A204.1 (cell line): ENCODE results near the gene ADAMTSL1.
"Not testable (repeated sequence)": the region's sequence is repeated elsewhere in the genome, so short reads cannot be mapped to it uniquely, and the experiment has no call there.

ENCODE experiments used
- FAIRE-seq: peaks from 2 replicates; lab custom pipeline; 2012; peaks lifted over from hg19 to GRCh38; lab: Jason Lieb, UNC

ADAMTSL1 gene

DNA sequence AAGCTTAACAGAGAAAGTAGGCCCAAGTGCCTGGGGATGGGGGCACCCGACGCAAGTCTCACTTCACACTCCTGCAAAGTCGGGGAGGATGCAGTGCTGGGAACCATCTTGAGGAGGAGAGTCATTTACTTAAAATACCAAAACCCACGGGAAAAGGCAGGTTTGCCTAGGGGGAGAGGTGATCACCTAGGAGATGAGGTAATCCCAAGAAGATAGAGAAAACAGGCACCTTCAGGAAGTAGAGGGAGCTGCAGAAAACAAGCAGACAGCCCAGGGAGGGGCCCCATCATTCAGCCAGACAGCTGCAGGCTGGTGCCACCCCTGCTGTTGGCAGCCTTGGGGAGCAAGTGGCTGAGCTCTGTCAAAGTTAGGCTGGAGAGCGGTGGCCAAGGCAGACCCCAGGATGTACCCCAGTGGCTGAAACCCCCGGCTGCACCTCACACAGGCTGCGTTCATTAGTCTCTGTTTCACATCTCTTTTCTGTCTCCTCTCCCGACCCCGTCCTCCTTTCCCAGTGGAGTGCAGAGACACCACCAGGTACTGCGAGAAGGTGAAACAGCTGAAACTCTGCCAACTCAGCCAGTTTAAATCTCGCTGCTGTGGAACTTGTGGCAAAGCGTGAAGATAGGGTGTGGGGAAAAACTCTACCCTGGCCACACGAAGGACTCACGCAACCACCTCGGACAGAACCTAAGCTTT lies 434.1 kb downstream of the ADAMTSL1 start:
- no peak for FAIRE-seq

DNA sequence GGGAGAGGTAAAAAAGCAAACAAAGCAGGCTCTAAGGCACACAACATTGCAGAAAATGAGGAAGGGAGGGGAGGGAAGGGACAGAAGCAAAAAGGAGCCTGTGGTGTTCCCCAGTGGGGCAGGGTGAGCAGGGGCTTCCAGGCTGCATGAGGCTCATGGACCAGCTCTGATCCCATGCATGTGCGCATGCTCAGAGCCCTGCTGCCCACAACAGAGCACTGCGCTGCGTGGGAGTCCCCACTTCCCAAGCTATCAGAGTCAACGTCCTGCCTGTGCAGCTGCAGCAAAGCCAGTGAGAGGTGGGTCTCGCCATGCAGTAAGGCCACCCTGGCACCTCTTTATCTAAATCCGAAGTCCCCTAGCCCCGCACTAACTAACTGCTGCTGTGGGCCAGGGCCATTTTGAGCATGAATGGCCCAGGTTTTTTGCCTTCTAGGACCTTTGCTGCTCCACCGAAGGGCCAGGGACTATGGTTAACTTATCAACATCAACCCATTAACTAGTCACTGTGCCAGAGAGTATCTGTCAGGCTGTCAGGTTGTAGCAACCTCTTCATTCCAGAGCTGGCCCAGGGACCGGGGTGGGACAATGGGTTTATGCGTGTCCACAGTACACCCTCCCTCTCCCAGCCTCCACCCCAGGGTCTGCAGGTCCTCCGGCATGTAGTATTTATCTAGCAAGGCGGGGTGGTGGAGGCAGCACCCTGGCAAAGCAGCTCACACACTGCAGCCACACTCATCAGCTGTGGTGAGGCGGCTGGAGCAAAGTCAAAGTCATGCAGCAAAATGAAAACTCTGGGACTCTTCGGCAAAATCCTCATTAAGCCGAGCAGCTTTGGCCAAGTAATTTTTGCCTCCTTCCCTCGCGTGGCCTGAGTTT lies 435.4 kb downstream of the ADAMTSL1 start:
- FAIRE-seq, result no peak

- no peak for FAIRE-seq
These were observed 436.5 kb downstream of the ADAMTSL1 start for GRCh38 chr9:18910435-18910834.

- FAIRE-seq, result no peak
These were observed 437.0 kb downstream of the ADAMTSL1 start for GRCh38 chr9:18910916-18911315.

DNA sequence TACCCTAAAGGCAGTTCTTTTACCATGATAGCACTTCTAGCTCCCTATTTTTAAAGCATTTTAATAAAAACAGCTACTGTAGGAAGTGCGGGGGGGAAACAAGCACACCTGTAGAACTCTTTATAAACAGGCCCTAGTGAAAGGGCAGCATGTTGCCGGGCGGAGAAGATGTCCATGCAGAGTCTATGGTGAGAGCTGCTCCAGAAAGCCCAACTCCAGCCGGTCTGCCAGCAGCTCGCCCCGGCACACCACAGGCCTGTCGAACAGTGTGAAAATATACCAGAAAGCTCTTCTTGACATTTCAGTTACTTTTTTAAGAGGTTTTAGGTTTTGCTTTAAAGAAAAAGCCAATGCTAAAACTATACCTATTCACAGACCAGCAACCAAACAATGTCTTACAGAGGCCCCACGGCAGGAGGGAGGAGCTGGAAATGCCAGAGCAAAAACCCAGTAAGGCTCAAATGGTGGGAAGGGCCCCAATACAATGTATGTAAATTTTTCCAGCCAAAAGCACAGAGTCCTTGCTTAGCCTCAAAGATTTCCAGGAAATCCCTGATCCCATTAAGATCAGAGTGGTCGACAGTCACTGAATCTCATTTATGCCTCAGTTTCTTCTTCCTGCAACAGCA lies 437.9 kb downstream of the ADAMTSL1 start:
- FAIRE-seq, result no peak

- FAIRE-seq, result no peak
These were observed 446.5 kb downstream of the ADAMTSL1 start for GRCh38 chr9:18920141-18921084.

DNA sequence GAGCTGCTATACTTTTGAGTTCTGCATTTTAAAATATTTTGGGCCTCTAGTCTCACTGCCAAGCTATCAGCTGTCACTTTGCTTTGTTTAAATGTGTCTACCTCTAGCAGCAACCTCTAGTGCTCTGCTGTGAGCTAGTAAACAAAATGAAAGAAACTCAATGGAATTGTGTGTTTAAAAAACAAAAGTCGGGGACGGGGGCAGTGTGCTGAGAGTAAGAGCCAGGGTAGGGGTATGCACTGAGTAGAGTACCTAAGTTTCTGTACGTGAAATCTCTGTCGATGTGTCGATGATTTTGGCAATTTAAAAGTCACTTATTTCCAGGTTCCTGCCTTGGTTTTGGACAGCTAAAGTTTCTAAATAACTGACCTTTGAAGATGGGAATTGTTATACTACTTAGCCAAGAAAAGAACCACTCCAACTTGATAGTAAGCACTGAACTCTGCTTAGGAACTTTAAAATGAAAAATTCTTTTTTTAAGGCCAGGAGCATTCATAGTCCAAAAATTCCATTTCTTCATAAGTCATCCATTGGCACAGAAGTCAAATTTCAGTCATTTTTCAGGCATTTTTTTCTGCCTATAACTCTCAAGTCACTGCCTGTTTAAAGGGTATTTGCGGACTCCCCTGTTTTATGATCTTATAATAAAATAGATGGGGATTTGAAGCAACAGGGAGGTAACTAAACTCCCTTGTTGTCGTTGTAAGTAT lies 447.6 kb downstream of the ADAMTSL1 start:
- no peak for FAIRE-seq

DNA sequence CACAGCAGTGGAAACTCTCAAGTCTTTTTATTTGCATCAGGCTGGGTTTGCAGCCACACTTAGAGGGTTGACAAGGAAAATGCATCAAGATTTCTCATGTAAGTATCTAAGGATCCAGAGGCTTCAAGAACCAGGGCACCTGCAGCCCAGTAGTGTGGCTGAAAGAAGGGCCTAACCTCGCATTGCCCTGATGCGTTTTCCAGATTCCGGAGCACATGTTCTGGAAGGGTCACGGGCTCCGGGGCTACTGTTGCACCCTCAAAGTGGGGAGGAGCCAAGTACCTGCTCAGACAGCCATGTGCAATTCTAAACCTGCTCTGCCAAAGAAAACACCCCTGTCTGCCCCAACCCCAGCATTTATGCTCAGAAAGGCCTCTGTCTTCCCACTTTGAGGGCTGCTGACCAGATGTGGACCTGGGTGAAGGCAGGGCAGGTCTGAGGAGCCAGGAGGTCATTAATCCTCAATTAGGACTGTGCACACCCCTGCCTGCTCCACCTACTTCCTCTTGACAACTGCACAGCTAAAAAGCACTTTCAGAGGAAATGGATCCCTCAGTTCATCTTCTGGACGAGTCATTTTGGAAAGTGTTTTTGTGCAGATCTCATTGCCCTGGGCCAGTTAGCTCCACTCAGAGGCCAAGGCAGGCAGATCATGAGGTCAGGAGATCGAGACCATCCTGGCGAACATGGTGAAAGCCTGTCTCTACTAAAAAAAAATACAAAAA lies 448.4 kb downstream of the ADAMTSL1 start:
- no peak for FAIRE-seq

GRCh38 chr9:18923167-18923566 lies 449.2 kb downstream of the ADAMTSL1 start:
- FAIRE-seq, result no peak

DNA sequence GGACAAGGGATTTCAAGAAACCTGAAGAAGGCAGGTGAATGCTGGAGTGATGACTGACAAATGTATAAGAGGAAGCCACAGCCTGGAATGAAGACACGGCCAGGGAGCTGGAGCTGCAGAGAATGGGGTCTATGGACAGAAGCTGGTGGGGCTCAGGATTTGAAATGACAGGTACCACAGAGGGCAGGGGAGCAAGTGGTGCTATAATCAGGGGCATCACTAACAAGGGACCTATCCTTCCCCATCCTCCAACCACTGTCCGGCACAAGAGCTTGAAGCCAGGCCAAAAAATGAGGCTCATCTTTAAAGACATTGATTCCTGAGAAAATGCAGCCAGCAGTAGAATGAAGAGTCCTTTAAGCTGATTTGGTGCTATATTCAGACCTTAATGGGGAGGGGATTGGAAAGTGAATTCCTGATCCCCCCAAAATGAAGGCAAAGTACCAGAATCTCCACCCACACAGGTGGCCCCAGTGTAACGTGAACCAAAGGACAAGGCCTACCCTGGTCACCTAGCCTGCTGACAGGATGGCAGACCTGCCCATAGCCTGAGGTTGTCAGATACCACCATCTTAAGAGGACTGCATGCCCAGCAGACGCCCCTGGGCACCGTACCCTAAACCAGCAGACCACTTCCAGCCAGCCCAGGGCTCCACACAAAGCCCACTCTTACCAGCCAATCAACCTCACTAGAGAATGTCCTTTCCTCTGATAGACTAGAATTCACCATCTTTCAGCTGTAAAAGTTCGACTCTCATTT lies 449.9 kb downstream of the ADAMTSL1 start:
- FAIRE-seq, result no peak

- no peak for FAIRE-seq
These were observed 451.9 kb downstream of the ADAMTSL1 start for GRCh38 chr9:18925880-18926279.

- FAIRE-seq, result no peak
These were observed 452.6 kb downstream of the ADAMTSL1 start for GRCh38 chr9:18926513-18926912.

- no peak for FAIRE-seq
These were observed 454.8 kb downstream of the ADAMTSL1 start for GRCh38 chr9:18928711-18929110.

GRCh38 chr9:18930611-18931010 lies 456.7 kb downstream of the ADAMTSL1 start:
- FAIRE-seq, result not testable (repeated sequence)

DNA sequence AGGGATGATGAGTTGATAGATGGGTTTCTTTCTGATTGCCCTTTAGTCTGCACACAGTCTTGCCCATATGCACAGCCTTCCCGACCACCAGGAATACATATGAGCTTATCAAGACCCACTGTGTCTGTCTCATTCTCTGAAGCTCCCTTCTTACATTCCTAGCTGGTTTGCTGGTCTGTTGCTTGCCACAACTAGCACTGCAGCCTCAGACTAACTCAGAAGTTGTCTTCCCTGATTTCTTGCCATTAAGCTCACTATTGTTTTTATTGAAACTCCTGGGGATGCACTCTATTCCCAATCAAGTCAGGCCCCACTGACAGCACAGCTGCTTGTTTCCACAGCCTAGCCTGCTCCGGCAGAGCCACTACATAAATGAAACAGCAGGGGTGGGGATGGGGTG lies 461.6 kb downstream of the ADAMTSL1 start:
- FAIRE-seq, result no peak

- no peak for FAIRE-seq
These were observed 462.3 kb downstream of the ADAMTSL1 start for GRCh38 chr9:18936094-18936871.

- FAIRE-seq, result no peak
These were observed 466.0 kb downstream of the ADAMTSL1 start for GRCh38 chr9:18939943-18940342.

DNA sequence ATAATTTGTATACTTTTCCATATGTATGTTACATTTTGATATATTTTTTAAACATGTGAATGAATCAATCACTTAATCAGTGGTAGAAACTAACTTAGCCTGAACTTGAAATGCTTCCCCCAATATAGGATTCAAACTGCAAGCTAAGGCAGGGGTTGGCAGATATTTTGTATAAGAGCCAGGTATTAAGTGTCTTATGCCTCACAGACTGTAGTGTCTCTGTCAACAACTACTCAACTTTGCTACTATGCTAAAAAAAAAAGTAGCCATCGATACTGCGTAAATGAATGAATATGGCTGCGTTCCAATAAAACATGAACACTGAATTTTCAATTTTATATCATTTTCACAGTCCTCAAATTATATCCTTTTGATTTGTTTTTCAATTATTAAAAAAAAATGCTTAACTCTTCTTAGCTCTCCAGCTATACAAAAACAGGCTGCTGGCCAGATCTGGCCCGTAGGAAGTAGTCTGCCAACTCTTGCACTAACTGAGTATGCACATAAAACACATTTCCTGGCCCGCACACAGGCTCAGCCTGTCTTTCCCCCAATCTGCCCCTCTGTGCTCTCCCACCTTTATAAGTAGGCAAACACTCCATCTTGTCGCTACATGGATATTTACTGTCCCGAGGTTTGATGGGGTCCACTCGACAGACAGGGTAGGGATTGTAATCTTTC lies 467.2 kb downstream of the ADAMTSL1 start:
- FAIRE-seq, result no peak
